KOPT-K1 (cell line): ENCODE measurements around the gene POU2F3.

Experiments used
- H3K27ac ChIP-seq: fragments of 200-600 bp; sonication (generic); 2 replicates; pipeline ENCODE4 v1.5.1; 2016; ENCODE audit warnings: antibody characterized with exemption, mild to moderate bottlenecking, low read depth, low read length; ENCODE audit not compliant: poor library complexity, severe bottlenecking
- H3K36me3 ChIP-seq: fragments of 200-600 bp; sonication (generic); 2 replicates; pipeline ENCODE4 v1.5.1; 2017; ENCODE audit warnings: antibody characterized with exemption, mild to moderate bottlenecking, low read length, moderate library complexity; ENCODE audit not compliant: insufficient read depth
- H3K9me3 ChIP-seq: fragments of 200-600 bp; sonication (generic); 2 replicates; pipeline ENCODE4 v1.5.1; 2017; ENCODE audit warnings: antibody characterized with exemption, low read length, mild to moderate bottlenecking; ENCODE audit not compliant: insufficient read depth, poor library complexity, severe bottlenecking

POU2F3 gene

DNA sequence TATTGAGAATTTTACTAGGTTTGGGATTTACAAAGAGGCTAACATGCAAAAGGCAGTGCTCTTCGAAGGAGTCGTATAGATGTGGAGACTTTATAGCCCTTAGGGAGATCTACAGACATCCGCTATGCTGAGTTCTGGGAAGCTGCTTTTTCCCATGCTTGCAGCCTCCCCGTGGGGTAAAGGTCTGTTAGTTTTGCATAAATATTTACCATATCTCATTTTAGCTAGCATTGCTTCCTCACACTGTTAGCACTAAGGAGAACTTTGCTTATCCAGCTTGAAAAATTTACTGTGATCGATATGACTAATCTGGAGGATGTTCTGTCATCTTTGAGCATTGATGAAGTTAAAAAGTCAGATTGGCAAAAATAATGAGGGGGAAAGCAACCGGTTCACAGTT is 114.8 kb downstream of the POU2F3 start:
- H3K9me3 ChIP-seq: no peaks in the 10 kb centered on the region
- no peak overlapping the region for H3K27ac ChIP-seq
- H3K36me3 ChIP-seq: no peaks in the 10 kb centered on the region

DNA sequence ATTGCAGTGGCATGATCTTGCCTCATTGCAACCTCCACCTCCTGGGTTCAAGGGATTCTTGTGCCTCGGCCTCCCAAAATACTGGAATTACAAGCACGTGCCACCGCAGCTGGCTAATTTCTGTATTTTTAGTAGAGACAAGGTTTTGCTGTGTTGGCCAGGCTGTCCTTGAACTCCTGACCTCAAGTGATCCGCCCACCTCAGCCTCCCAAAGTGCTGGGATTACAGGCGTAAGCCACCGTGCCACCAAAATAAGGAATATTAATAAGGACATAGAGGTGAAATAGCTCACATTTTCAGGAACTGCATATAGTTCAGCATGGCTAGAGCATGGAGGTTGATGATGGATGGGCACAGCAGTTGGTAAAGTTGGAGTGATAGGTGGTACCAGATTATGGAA is 117.7 kb downstream of the POU2F3 start:
- Histone ChIP-seq H3K9me3 (no peaks in the 10 kb centered on the region), H3K27ac (no peak overlapping the region), H3K36me3 (no peaks in the 10 kb centered on the region)

- H3K36me3 ChIP-seq: no peaks in the 10 kb centered on the region
- no peaks in the 10 kb centered on the region for H3K9me3 ChIP-seq
- H3K27ac ChIP-seq: no peak overlapping the region
Observed at GRCh38 chr11:120358729-120359128, 118.8 kb downstream of the POU2F3 start.

DNA sequence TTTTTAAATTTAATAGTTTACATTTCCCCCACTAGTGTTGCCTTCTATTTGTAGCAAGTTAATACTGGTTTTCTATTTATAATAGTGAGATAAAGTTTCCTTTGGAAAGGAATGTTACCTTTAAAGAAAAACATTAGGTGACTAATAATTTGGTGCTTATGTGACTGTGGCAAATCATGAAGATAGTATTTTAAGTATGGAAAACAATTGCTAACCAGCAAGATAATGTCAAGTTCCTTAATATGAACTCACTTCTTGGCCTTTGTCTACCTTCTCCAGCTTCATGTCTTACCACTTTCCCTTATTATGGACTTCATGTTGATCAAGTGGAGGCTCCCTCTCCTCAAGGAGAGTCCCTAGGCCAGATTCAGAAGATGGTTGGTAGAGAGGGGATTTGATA is 123.5 kb downstream of the POU2F3 start:
- Histone ChIP-seq H3K27ac (no peak overlapping the region), H3K36me3 (no peaks in the 10 kb centered on the region), H3K9me3 (no peaks in the 10 kb centered on the region)

- no peak overlapping the region for H3K27ac ChIP-seq
- no peaks in the 10 kb centered on the region for H3K36me3 ChIP-seq
- H3K9me3 ChIP-seq: no peaks in the 10 kb centered on the region
Observed at GRCh38 chr11:120365512-120365911, 125.6 kb downstream of the POU2F3 start.
